GM18505 (cell line): ENCODE results near the gene FXYD1.

ENCODE experiments used
- ATAC-seq: cut with Tn5 transposase; IDR thresholded peaks from one replicate; pipeline ENCODE4 v1.9.1; 2021; ENCODE audit not compliant: unreplicated experiment
- POLR2A ChIP-seq: IDR thresholded peaks from 4 replicates; pipeline ENCODE4 v1.6.1; 2011; ENCODE audit warnings: borderline replicate concordance; ENCODE audit not compliant: insufficient read depth, insufficient read length; ENCODE audit errors: extremely low read depth

FXYD1 gene

GRCh38 chr19:35160629-35161433 is 22.2 kb downstream of the FXYD1 start:
- no peak for ATAC-seq

GRCh38 chr19:35161434-35161743 is 22.8 kb downstream of the FXYD1 start:
- no peak for TF ChIP-seq POLR2A
- ATAC-seq: no peak

More at GRCh38 chr19:35160629-35161433, 22.2 kb downstream of the FXYD1 start:
- no peak for TF ChIP-seq POLR2A

DNA sequence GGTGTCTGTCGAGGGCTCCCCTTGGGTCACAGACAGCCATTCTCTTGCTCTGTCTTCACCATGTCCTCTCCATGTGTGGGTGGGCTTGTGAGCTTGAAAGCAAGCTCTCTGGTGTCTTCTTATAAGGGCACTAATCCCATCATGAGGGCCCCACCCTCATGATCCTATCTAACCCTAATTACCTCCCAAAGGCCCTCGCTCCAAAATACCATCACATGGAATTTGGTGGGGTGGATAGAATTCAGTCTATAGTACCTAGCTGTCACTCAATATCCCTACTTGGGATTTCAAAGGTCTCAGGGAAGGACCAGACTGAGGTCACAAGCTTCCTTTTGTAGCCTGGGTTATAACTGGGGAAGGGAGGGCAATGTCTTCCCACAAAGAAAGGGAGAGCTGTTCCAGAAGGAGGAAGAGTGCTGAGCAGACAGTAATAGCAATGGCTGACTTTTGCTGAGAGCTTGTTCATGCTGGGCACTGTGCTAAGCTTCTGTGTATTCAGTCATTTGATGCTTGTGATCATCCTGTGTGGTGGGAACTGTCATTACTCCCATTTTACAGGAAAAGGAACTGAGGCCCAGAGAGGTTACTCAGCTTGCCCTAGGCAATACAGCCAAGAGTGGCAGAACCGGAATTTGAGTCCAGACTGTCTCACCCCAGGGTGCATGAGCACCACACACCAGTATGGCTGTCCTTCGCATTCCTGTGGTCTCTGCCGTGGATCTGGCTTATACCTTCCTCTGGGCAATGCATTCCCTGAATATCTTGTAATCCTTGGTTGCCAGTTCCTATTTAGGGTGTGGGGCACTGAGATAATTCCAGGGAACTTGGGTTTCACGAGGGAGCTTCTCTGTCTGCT is 24.1 kb downstream of the FXYD1 start:
- no peak for TF ChIP-seq POLR2A
- no peak for ATAC-seq

- no peak for ATAC-seq
Measured at GRCh38 chr19:35164418-35164817, 25.8 kb downstream of the FXYD1 start.

DNA sequence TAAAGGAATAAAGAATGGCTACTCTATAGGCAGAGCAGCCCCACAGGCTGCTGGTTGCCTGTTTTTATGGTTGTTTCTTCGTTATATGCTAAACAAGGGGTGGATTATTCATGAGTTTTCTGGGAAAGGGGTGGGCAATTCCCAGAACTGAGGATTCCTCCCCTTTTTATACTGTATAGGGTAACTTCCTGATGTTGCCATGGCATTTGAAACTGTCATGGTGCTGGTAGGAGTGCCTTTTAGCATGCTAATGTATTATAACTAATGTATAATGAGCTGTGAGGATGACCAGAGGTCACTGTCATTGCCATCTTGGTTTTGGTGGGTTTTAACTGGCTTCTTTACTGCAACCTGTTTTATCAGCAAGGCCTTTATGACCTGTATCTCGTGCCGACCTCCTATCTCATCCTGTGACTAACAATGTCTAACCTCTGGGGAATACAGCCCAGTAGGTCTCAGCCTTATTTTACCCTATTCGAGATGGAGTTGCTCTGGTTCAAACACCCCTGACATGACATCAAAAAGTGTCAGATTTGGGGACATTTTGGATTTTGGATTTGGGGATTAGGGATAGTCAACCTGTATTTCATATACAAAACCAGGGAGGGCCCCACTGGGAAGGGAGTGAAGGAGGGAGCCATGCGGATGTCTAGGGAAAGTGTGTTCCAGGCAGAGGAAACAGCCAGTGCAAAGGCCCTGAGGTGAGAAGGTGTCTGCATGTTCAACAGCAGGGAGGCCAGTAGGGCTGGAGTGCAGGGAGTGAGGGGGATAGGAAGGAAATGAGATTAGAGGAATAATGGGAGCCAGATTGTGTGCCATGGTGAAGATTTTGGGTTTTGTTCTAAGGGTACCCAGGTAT is 26.8 kb downstream of the FXYD1 start:
- no peak for ATAC-seq
- no peak for TF ChIP-seq POLR2A

More at GRCh38 chr19:35164418-35164817, 25.8 kb downstream of the FXYD1 start:
- TF ChIP-seq POLR2A: no peak

DNA sequence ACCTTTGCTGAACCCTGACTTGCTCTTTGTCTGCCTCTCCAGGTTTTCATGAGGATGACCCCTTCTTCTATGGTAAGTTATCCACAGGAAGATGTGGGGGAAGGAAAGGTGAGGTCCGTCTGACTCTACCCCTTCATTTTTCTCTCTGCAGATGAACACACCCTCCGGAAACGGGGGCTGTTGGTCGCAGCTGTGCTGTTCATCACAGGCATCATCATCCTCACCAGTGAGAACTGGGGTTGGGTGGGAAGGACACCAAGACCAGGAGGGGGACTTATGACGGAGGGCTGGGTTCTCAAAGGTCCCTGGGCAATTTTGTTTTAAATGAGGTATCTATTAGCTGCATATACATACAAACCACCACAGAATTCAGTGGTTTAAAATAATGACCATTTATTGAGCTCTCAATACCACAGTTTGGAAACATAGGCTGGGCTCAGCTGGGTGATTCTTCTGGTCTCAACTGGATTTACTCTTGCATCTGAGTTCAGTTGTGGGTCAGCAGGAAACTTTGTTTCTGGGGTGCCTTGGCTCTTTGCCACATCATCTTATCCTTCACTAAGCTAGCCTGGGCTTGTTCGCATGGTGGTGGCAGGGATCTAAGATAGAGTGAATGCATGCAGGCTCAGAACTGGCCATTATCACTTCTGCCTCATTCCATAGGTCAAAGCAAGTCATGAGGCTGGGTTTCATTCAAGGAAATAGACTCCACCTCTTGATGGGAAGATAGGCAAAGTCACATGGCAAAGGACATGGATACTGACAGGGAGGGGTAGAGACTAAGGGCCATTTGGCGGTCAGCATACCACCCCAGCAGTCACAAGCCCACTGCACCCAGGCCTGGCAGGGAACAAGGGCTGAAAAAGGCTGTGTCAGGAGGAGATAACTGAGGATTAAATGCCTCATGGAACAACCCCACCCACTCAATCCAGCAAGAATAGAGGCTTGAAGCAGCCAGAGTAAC is 27.8 kb downstream of the FXYD1 start:
- no peak for ATAC-seq
- TF ChIP-seq POLR2A: no peak

- no peak for TF ChIP-seq POLR2A
- no peak for ATAC-seq
Measured at GRCh38 chr19:35167251-35168119, 28.9 kb downstream of the FXYD1 start.

GRCh38 chr19:35168196-35168595 is 29.6 kb downstream of the FXYD1 start:
- ATAC-seq: no peak

GRCh38 chr19:35169221-35169995 is 30.8 kb downstream of the FXYD1 start:
- no peak for TF ChIP-seq POLR2A
- no peak for ATAC-seq

More at GRCh38 chr19:35168196-35168595, 29.6 kb downstream of the FXYD1 start:
- no peak for TF ChIP-seq POLR2A

DNA sequence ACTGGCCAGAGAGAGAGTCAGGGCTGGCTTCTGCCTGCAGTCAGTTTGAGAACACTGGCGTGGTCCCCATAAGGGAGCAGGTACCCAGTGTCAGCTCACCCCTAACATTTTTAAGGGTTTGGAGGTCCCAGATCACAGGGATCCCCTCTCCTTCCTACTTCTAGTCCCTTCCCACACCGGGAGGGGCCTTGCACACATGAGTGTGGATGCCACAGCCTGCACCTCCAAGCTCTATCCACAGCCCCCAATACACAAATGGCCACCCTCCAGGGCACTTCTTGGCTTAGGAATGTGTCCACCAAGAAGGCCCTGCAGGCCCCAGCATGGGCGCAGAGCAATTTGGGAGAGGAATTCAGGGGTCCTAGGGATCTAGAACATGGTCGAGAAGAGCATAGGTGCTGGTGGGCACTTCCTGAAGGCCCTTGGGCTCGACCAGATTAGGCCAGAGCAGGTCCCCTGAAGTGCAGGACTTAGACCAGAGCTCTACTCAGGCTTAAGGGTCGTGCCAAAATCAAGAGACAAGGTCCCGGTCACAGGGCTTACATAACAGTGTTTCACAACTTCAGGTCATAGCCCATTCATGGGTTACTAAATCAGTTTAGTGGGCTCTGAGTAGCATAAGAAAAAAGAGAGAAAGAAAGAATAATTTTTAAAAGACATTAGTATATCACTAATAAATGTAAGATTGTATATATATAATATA is 31.9 kb downstream of the FXYD1 start:
- no peak for ATAC-seq
- no peak for TF ChIP-seq POLR2A
